GM12878 (cell line): ENCODE data around the gene CLDN34. TPM values are rescaled to one million over a fixed set of nuclear protein-coding genes. Genes with fewer than 3 reads are reported as not detected.

Source experiments
- ATF2 ChIP-seq: IDR thresholded peaks from 2 replicates; pipeline ENCODE4 v1.6.1; 2012; ENCODE audit warnings: low read length, inconsistent platforms
- BACH1 ChIP-seq: fragments of 450-650 bp; IDR thresholded peaks from 2 replicates; pipeline ENCODE4 v1.6.1; 2017; ENCODE audit warnings: mild to moderate bottlenecking, borderline replicate concordance
- BCLAF1 ChIP-seq: fragments of 450-650 bp; IDR thresholded peaks from 2 replicates; pipeline ENCODE4 v1.6.1; 2017; ENCODE audit warnings: antibody characterized with exemption, mild to moderate bottlenecking, moderate library complexity
- BRCA1 ChIP-seq: IDR thresholded peaks from 2 replicates; pipeline ENCODE4 v1.6.1; 2011; ENCODE audit warnings: low read depth, low read length, improper control_type of control experiment
- CHD1 ChIP-seq: IDR thresholded peaks from 2 replicates; pipeline ENCODE4 v1.6.1; 2012; ENCODE audit warnings: low read depth, low read length, improper control_type of control experiment
- E2F8 ChIP-seq: fragments of 450-650 bp; IDR thresholded peaks from 2 replicates; pipeline ENCODE4 v1.6.1; 2018; ENCODE audit warnings: mild to moderate bottlenecking, low read depth, moderate library complexity; ENCODE audit not compliant: partially characterized antibody
- EP300 ChIP-seq, 2 experiments: fragments of 150-350 bp in 1 of 2; IDR thresholded peaks; 2 replicates each; pipeline ENCODE4 v1.6.1; 2011 to 2012; ENCODE audit warnings: low read depth in 2 of 2, low read length in 2 of 2, borderline replicate concordance in 1 of 2, improper control_type of control experiment in 1 of 2, inconsistent platforms in 1 of 2; ENCODE audit not compliant: control insufficient read depth in 1 of 2
- ESRRA ChIP-seq: IDR thresholded peaks from 2 replicates; pipeline ENCODE4 v1.6.1; 2012; ENCODE audit warnings: mild to moderate bottlenecking, low read length, improper control_type of control experiment
- GATAD2B ChIP-seq: fragments of 450-650 bp; conservative IDR thresholded peaks from 2 replicates; pipeline ENCODE4 v1.6.1; 2017; ENCODE audit warnings: low read depth, mild to moderate bottlenecking, moderate library complexity
- IKZF1 ChIP-seq: fragments of 450-650 bp; conservative IDR thresholded peaks from 2 replicates; pipeline ENCODE4 v1.6.1; 2017; ENCODE audit warnings: antibody characterized with exemption, mild to moderate bottlenecking
- KDM1A ChIP-seq: fragments of 200-600 bp; sonication (generic); IDR thresholded peaks from 2 replicates; pipeline ENCODE4 v1.6.1; 2016; ENCODE audit warnings: borderline replicate concordance
- NFXL1 ChIP-seq: fragments of 450-650 bp; IDR thresholded peaks from 2 replicates; pipeline ENCODE4 v1.6.1; 2017; ENCODE audit warnings: antibody characterized with exemption, mild to moderate bottlenecking, borderline replicate concordance
- NR2C2 ChIP-seq: IDR thresholded peaks from 2 replicates; pipeline ENCODE4 v1.6.1; 2011; ENCODE audit warnings: borderline replicate concordance, low read depth; ENCODE audit not compliant: control insufficient read depth, insufficient read length
- POLR2AphosphoS5 ChIP-seq: IDR thresholded peaks from 2 replicates; pipeline ENCODE4 v1.6.1; 2011; ENCODE audit warnings: mild to moderate bottlenecking, low read length, inconsistent platforms
- SMAD1 ChIP-seq: fragments of 450-650 bp; IDR thresholded peaks from 2 replicates; pipeline ENCODE4 v1.6.1; 2018; ENCODE audit warnings: mild to moderate bottlenecking, low read depth; ENCODE audit not compliant: partially characterized antibody
- STAT3 ChIP-seq: IDR thresholded peaks from 2 replicates; pipeline ENCODE4 v1.6.1; 2011; ENCODE audit warnings: low read depth, low read length, improper control_type of control experiment
- WRNIP1 ChIP-seq: IDR thresholded peaks from 2 replicates; pipeline ENCODE4 v1.6.1; 2011; ENCODE audit warnings: low read depth, low read length, improper control_type of control experiment, borderline replicate concordance
- ZBED1 ChIP-seq: IDR thresholded peaks from 2 replicates; pipeline ENCODE4 v1.6.1; 2016; ENCODE audit warnings: borderline replicate concordance
- ZNF207 ChIP-seq: fragments of 450-650 bp; IDR thresholded peaks from 2 replicates; pipeline ENCODE4 v1.6.1; 2014; ENCODE audit warnings: antibody characterized with exemption, mild to moderate bottlenecking, borderline replicate concordance
- polyA plus RNA-seq, 11 experiments: library from polyadenylated mRNA; depleted of rRNA in 4 of 11; unstranded in 6 of 11; stranded (reverse) in 5 of 11; fragments of >200 nt; fragmentation: Nextera tagmentation in 4 of 11; fragmentation: Illumina TruSeq in 1 of 11; extraction: Ambion mirVana in 4 of 11; extraction: Trizol in 1 of 11; gene quantifications; 1 replicate in 1 of 11; 2 replicates in 10 of 11; pipeline versions ENCODE4 v1.2.1 to v1.2.3, GENCODE V29; 2011 to 2016; ENCODE audit warnings: inconsistent platforms in 2 of 11, missing spikeins in 2 of 11, low read depth in 1 of 11
- total RNA-seq, 4 experiments: library from RNA; depleted of rRNA in 3 of 4; stranded (reverse); fragments of >200 nt in 3 of 4; fragmentation: Illumina TruSeq in 1 of 4; extraction: Trizol in 1 of 4; gene quantifications; 2 replicates each; pipeline versions ENCODE4 v1.2.1 to v1.2.3, GENCODE V29; 2013 to 2021
- TF ChIP-seq, protein P1 (sequence below): fragments of 150-350 bp; IDR thresholded peaks from 2 replicates; pipeline ENCODE4 v1.6.1; 2014; ENCODE audit warnings: mild to moderate bottlenecking, low read depth, low read length

Gene CLDN34
- total and polyA plus RNA-seq, 10 of the 15 experiments (the other 5 are each of a cell fraction or from before 2014, with no cell fraction given): not detected

GRCh38 chrX:9997524-9997923 lies 30.4 kb downstream of the CLDN34 start (continued):
- TF ChIP-seq E2F8: no peak
- no peak for TF ChIP-seq ESRRA
- no peak for TF ChIP-seq NFXL1
- TF ChIP-seq EP300 (IDR thresholded peaks at IDR 0.05; ENCODE audit: borderline replicate concordance in 1 of 2, control insufficient read depth in 1 of 2, low read depth in 2 of 2, low read length in 2 of 2): peak; percentile 93 to 96; a peak in 3 of 4 replicates
- no peak for TF ChIP-seq WRNIP1
- peak; percentile 45; the same call in 1 of the 2 replicates for TF ChIP-seq POLR2AphosphoS5
- TF ChIP-seq NR2C2: no peak
- no peak for TF ChIP-seq BRCA1
- TF ChIP-seq ZNF207: no peak
- no peak for TF ChIP-seq BCLAF1
- TF ChIP-seq CHD1: no peak
- no peak for TF ChIP-seq ATF2
- no peak; the same call in 1 of the 2 replicates for TF ChIP-seq BACH1
- no peak for TF ChIP-seq KDM1A
- TF ChIP-seq, protein P1, sequence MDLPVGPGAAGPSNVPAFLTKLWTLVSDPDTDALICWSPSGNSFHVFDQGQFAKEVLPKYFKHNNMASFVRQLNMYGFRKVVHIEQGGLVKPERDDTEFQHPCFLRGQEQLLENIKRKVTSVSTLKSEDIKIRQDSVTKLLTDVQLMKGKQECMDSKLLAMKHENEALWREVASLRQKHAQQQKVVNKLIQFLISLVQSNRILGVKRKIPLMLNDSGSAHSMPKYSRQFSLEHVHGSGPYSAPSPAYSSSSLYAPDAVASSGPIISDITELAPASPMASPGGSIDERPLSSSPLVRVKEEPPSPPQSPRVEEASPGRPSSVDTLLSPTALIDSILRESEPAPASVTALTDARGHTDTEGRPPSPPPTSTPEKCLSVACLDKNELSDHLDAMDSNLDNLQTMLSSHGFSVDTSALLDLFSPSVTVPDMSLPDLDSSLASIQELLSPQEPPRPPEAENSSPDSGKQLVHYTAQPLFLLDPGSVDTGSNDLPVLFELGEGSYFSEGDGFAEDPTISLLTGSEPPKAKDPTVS: no peak
- peak; percentile 63; the same call in 1 of the 2 replicates for TF ChIP-seq GATAD2B
- no peak for TF ChIP-seq ZBED1
- peak; percentile 90 for TF ChIP-seq IKZF1
- peak; percentile 52 for TF ChIP-seq SMAD1
- no peak for TF ChIP-seq STAT3
